ENCODE results near the gene PRPSAP2. TPM values are rescaled to one million over a fixed set of nuclear protein-coding genes. Genes with fewer than 3 reads are reported as not detected.
"Not testable (repeated sequence)": the region's sequence is repeated elsewhere in the genome, so short reads cannot be mapped to it uniquely, and the experiment has no call there.

PRPSAP2 gene
- total RNA-seq, 1 donor from 2014 or later = 62.8 TPM

DNA sequence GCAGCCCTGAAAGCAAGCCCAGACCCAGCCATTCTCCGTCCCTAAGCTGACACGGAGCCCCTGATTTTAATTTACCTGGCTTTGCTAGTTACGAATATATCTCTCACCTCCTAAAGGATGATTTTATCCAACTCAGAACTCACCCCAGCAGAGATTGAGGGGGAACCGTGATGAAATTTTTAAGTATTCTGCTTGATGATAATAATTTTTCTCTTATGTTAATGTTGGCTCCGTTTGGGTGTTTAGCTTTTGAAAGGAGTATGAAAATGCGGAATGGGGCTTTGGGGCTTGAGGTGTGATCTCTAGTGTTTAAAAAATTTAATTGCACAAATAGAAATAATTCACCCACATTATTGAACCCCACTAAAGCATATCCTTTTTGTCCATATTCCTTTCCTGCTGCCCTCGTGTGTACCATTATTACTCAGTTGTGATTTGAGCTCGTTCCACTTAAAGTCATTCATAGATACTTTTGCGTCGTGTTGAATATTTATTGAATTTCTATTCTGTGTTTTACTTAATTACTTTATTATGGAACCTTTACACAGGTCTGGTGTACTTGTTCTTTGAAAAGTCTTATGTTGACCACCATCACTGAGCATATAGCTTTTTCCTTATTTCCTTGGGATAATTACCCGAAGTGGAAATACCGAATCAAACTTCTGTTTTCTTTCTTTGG, 775 bp downstream of the PRPSAP2 start:
- peak overlapping the region; percentile 91 for H3K4me3 Mint-ChIP-seq
- CTCF ChIA-PET = interaction anchor here (0.6 to 1.0 kb wide), 3 partner anchors 37 to 86 kb away, joined by 3 to 4 read pairs (median 3); no protein-coding TSS in a partner anchor
- TF ChIP-seq CTCF (IDR thresholded peaks at IDR 0.05) = no peak
- H3K4me1 Mint-ChIP-seq = peaks cover 56% of the 10 kb centered on the region
- no peaks in the 10 kb centered on the region for H3K27me3 Mint-ChIP-seq
- intact Hi-C loops (cut with micrococcal nuclease) = no loop called here
- H3K36me3 Mint-ChIP-seq (ENCODE audit: low read depth) = peaks cover 8% of the 10 kb centered on the region
- ATAC-seq (ENCODE audit: low read depth) = no peak
- peak overlapping the region; percentile 88 for H3K27ac Mint-ChIP-seq
- POLR2A ChIA-PET = interaction anchor here (0.6 to 1.7 kb wide), 6 partner anchors 9 to 102 kb away, joined by 3 to 11 read pairs (median 3); no protein-coding TSS in a partner anchor
- no peak for DNase-seq
- no peaks in the 10 kb centered on the region for H3K9me3 Mint-ChIP-seq

GRCh38 chr17:18859256-18859655, 1.3 kb downstream of the PRPSAP2 start:
- H3K27ac Mint-ChIP-seq = peak overlapping the region; percentile 88
- peak overlapping the region; percentile 91 for H3K4me3 Mint-ChIP-seq
- CTCF ChIA-PET = interaction anchor here (1.0 kb wide), 1 partner anchor 37 kb away, joined by 3 read pairs; no protein-coding TSS in a partner anchor
- ATAC-seq (ENCODE audit: low read depth) (no peak), DNase-seq (no peak)
- peaks cover 56% of the 10 kb centered on the region for H3K4me1 Mint-ChIP-seq
- POLR2A ChIA-PET = interaction anchor here (0.8 to 1.4 kb wide), 3 partner anchors 40 to 101 kb away, joined by 3 to 5 read pairs (median 3); no protein-coding TSS in a partner anchor
- H3K9me3 Mint-ChIP-seq = no peaks in the 10 kb centered on the region
- no peak for TF ChIP-seq CTCF (IDR thresholded peaks at IDR 0.05)
- H3K27me3 Mint-ChIP-seq = no peaks in the 10 kb centered on the region
- intact Hi-C loops (cut with micrococcal nuclease) = no loop called here
- peaks cover 8% of the 10 kb centered on the region for H3K36me3 Mint-ChIP-seq (ENCODE audit: low read depth)

DNA sequence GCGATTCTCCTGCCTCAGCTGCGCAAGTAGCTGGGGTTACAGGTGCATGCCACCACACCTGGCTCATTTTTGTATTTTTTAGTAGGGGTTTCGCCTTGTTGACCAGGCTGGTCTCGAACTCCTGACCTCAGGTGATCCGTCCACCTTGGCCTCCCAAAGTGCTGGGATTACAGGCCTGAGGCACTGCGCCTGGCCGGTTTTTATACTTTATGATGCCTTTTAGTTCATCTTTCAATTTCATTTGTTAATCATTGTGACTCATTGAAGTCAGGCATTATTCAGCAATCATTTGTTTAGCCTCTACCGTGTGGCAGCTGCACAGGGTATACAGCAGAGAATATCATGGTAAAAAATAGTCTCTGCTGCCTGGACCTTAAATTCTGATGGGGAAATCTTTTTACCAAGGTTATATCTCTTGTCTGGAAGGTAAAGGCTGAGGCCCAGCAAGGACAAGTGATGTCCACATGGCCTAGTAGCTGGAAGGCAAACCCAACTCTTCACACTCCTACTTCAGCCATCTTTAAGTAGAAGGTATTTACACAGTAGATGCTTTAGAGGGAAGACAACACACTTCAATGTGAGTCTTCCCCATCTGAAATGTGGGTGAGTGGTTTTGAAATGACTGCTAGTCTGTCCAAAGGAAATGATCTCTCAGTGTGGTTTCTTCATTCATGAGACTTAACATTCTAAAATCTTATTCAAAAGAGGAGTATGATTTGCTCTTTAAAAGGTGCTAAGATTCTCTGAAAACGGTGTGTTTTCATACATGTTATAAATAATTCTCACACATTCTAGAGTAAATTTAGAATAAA, 2.4 kb downstream of the PRPSAP2 start:
- no peak for ATAC-seq (ENCODE audit: low read depth)
- Mint-ChIP-seq H3K27me3 (no peaks in the 10 kb centered on the region), H3K36me3 (ENCODE audit: low read depth) (peaks cover 16% of the 10 kb centered on the region), H3K9me3 (no peaks in the 10 kb centered on the region), H3K4me3 (peak overlapping the region; percentile 53), H3K4me1 (peaks cover 51% of the 10 kb centered on the region), H3K27ac (peak overlapping the region; percentile 69)
- ChIA-PET CTCF (no interaction called here), POLR2A (interaction anchor here (0.6 to 1.5 kb wide), 2 partner anchors 51 to 60 kb away, joined by 3 to 4 read pairs; no protein-coding TSS in a partner anchor)
- no peak for TF ChIP-seq CTCF (IDR thresholded peaks at IDR 0.05)
- no peak for DNase-seq
- intact Hi-C loops (cut with micrococcal nuclease) = no loop called here

DNA sequence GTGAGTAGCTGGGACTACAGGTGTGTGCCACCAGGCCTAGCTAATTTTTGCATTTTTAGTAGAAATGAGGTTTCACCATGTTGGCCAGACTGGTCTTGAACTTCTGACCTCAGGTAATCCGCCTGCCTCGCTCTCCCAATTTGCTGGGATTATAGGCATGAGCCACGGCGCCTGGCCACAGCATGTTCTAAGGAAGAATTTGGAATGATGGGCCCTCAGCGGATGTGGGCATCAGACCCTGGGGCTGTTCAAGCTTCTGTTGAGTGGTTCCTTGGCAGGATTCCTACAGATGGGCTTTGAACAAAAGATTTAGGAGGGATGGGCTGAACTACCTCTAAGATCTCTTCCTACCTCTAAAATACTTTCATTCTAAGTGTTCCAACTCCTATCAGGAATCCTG, 4.1 kb downstream of the PRPSAP2 start:
- DNase-seq (no peak), ATAC-seq (ENCODE audit: low read depth) (no peak)
- Mint-ChIP-seq H3K36me3 (ENCODE audit: low read depth) (peaks cover 19% of the 10 kb centered on the region), H3K27me3 (no peaks in the 10 kb centered on the region), H3K4me1 (peaks cover 36% of the 10 kb centered on the region), H3K4me3 (no peak overlapping the region), H3K27ac (no peak overlapping the region), H3K9me3 (no peaks in the 10 kb centered on the region)
- intact Hi-C loops (cut with micrococcal nuclease) = no loop called here
- no peak for TF ChIP-seq CTCF (IDR thresholded peaks at IDR 0.05)
- CTCF ChIA-PET = no interaction called here
- POLR2A ChIA-PET = no interaction called here

DNA sequence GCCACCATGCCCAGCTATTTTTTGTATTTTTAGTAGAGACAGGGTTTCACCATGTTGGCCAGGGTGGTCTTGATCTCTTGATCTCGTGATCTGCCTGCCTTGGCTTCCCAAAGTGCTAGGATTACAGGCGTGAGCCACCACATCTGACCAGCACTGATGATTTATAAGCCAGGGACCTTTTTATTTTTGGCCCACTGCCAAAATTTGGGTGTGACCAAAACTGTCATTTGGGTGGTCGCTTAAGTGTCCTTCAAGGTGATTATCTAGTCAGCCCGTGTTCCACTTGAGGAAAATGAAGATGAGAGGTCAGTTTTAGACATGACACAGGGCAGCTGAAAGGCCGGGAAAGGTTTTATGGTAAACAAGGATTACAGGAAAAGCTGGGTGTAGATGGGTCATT, 7.1 kb downstream of the PRPSAP2 start:
- CTCF ChIA-PET = interaction anchor here (1.0 kb wide), 1 partner anchor 96 kb away, joined by 3 read pairs; no protein-coding TSS in a partner anchor
- H3K27me3 Mint-ChIP-seq = not testable (repeated sequence)

More for the DNA sequence above, 7.1 kb downstream of the PRPSAP2 start:
- H3K36me3 Mint-ChIP-seq (ENCODE audit: low read depth) = peaks cover 32% of the 10 kb centered on the region
- H3K9me3 Mint-ChIP-seq; ATAC-seq (ENCODE audit: low read depth); H3K4me3 Mint-ChIP-seq; DNase-seq; intact Hi-C loops (cut with micrococcal nuclease): not testable (repeated sequence)
- peaks cover 19% of the 10 kb centered on the region for H3K4me1 Mint-ChIP-seq
- POLR2A ChIA-PET = interaction anchor here (0.6 kb wide), 1 partner anchor 24 kb away, joined by 4 read pairs; no protein-coding TSS in a partner anchor
- H3K27ac Mint-ChIP-seq = peak overlapping the region; percentile 30

Measured in activated B cell treated with CpG ODN at 0.5 μM for 24 hours (primary cell).